Neuronal stem cell (in vitro differentiated cells): ENCODE measurements around the gene ABCA10. TPM values are rescaled to one million over a fixed set of nuclear protein-coding genes. Genes with fewer than 3 reads are reported as not detected.
"Not testable (repeated sequence)": the region's sequence is repeated elsewhere in the genome, so short reads cannot be mapped to it uniquely, and the experiment has no call there.

Experiments used
- DNase-seq: peaks from one replicate; pipeline ENCODE4 v3.0.0-alpha.2; 2013; ENCODE audit warnings: low spot score
- H2AFZ ChIP-seq: one replicate; pipeline ENCODE4 v1.6.1; 2013; ENCODE audit warnings: mild to moderate bottlenecking, low read length, inconsistent platforms
- H2AK5ac ChIP-seq: 2 replicates; pipeline ENCODE4 v1.6.1; 2013; ENCODE audit warnings: low read depth, mild to moderate bottlenecking, inconsistent platforms, low read length, moderate library complexity, mixed read lengths
- H2BK120ac ChIP-seq: 2 replicates; pipeline ENCODE4 v1.6.1; 2013; ENCODE audit warnings: low read depth, mild to moderate bottlenecking, inconsistent platforms, low read length, moderate library complexity, mixed read lengths
- H2BK12ac ChIP-seq: one replicate; pipeline ENCODE4 v1.6.1; 2013; ENCODE audit warnings: low read length, inconsistent platforms
- H2BK15ac ChIP-seq: 2 replicates; pipeline ENCODE4 v1.6.1; 2013; ENCODE audit warnings: mild to moderate bottlenecking, low read length, inconsistent platforms, mixed read lengths
- H2BK5ac ChIP-seq: one replicate; pipeline ENCODE4 v1.6.1; 2013; ENCODE audit warnings: inconsistent platforms, mild to moderate bottlenecking, low read length, moderate library complexity
- H3K14ac ChIP-seq: one replicate; pipeline ENCODE4 v1.6.1; 2013; ENCODE audit warnings: low read length, inconsistent platforms
- H3K18ac ChIP-seq: 2 replicates; pipeline ENCODE4 v1.6.1; 2013; ENCODE audit warnings: low read length, inconsistent platforms
- H3K23ac ChIP-seq: 2 replicates; pipeline ENCODE4 v1.6.1; 2013; ENCODE audit warnings: low read depth, mild to moderate bottlenecking, mixed read lengths, low read length, inconsistent platforms; ENCODE audit not compliant: poor library complexity
- H3K27ac ChIP-seq: replicated peaks from 3 replicates; pipeline ENCODE4 v1.5.1; 2013; ENCODE audit warnings: low read length, inconsistent platforms
- H3K27me3 ChIP-seq, 3 experiments: 2 replicates each; pipeline ENCODE4 v1.6.1; 2013; ENCODE audit warnings: low read length in 3 of 3, mild to moderate bottlenecking in 2 of 3, inconsistent platforms in 1 of 3, low read depth in 1 of 3, mixed read lengths in 1 of 3, moderate library complexity in 1 of 3; ENCODE audit not compliant: control insufficient read depth in 3 of 3, insufficient read depth in 3 of 3
- H3K36me3 ChIP-seq, 2 donors: replicated peaks in 1 of 2; 2 replicates each; pipeline ENCODE4 v1.6.1; 2013; ENCODE audit warnings: low read length in 2 of 2; ENCODE audit not compliant: control insufficient read depth in 2 of 2, insufficient read depth in 2 of 2
- H3K4ac ChIP-seq: 2 replicates; pipeline ENCODE4 v1.6.1; 2013; ENCODE audit warnings: inconsistent platforms, mild to moderate bottlenecking, low read length, moderate library complexity
- H3K4me1 ChIP-seq, 2 donors: 1 replicate in 1 of 2; 2 replicates in 1 of 2; pipeline ENCODE4 v1.6.1; 2013; ENCODE audit warnings: low read length in 2 of 2, low read depth in 1 of 2; ENCODE audit not compliant: control insufficient read depth in 2 of 2, insufficient read depth in 1 of 2
- H3K4me2 ChIP-seq: one replicate; pipeline ENCODE4 v1.6.1; 2013; ENCODE audit warnings: mild to moderate bottlenecking, low read length, inconsistent platforms; ENCODE audit not compliant: insufficient read depth, poor library complexity, severe bottlenecking
- H3K4me3 ChIP-seq, 2 donors: 2 replicates each; pipeline ENCODE4 v1.5.1; 2013; ENCODE audit warnings: low read length in 2 of 2, mild to moderate bottlenecking in 2 of 2, inconsistent platforms in 1 of 2, moderate library complexity in 1 of 2
- H3K79me1 ChIP-seq: one replicate; pipeline ENCODE4 v1.6.1; 2013; ENCODE audit warnings: low read depth, mild to moderate bottlenecking, inconsistent platforms, low read length, moderate library complexity
- H3K9ac ChIP-seq: one replicate; pipeline ENCODE4 v1.6.1; 2013; ENCODE audit warnings: mild to moderate bottlenecking, low read depth, low read length, inconsistent platforms; ENCODE audit not compliant: poor library complexity
- H3K9me3 ChIP-seq, 2 donors: replicated peaks in 1 of 2; 2 replicates each; pipeline versions ENCODE3 to v1.6.1; 2013; ENCODE audit warnings: low read length in 2 of 2, mild to moderate bottlenecking in 2 of 2, inconsistent platforms in 1 of 2, low read depth in 1 of 2, mixed read lengths in 1 of 2, moderate library complexity in 1 of 2; ENCODE audit not compliant: control insufficient read depth in 2 of 2, insufficient read depth in 1 of 2
- H4K8ac ChIP-seq: one replicate; pipeline ENCODE4 v1.6.1; 2013; ENCODE audit warnings: low read depth, mild to moderate bottlenecking, inconsistent platforms, low read length, moderate library complexity
- H4K91ac ChIP-seq: one replicate; pipeline ENCODE4 v1.6.1; 2013; ENCODE audit warnings: low read length, low read depth, mild to moderate bottlenecking, inconsistent platforms; ENCODE audit not compliant: poor library complexity
- WGBS, 2 donors: extraction: QIAGEN DNeasy Blood & Tissue Kit; methylation state at CpG; one replicate each; pipeline ENCODE4 v1.1.7; 2013; ENCODE audit warnings: missing lambda C conversion rate in 2 of 2, mixed read lengths in 1 of 2; ENCODE audit not compliant: insufficient read length in 2 of 2, insufficient replicate concordance in 1 of 2; ENCODE audit errors: extremely low coverage in 2 of 2; 5-methylcytosine and 5-hydroxymethylcytosine counted together
- polyA plus RNA-seq, 2 experiments: library from polyadenylated mRNA; stranded (reverse); fragments of 200-250 nt; gene quantifications; one replicate each; pipeline ENCODE4 v1.2.3, GENCODE V29; 2013

Gene ABCA10
- 0.03 TPM for polyA plus RNA-seq (2013, experiment 1 of 2)
- polyA plus RNA-seq (2013, experiment 2 of 2), result 0.07 TPM

- Histone ChIP-seq H4K91ac (no peak within 1 kb of the TSS), H3K18ac (no peak within 1 kb of the TSS), H3K79me1 (no peaks in the 10 kb centered on the region), H3K9ac (no peak within 1 kb of the TSS), H3K36me3 (no peaks in the 10 kb centered on the region), H3K4me3 (no peak within 1 kb of the TSS), H2BK15ac (no peak within 1 kb of the TSS), H3K23ac (no peak within 1 kb of the TSS), H2AK5ac (no peak within 1 kb of the TSS), H4K8ac (no peak within 1 kb of the TSS), H2BK12ac (no peak within 1 kb of the TSS), H3K27ac (no peak within 1 kb of the TSS), H3K14ac (no peak within 1 kb of the TSS), H2BK120ac (no peak within 1 kb of the TSS), H3K4me1 (peaks cover 0 to 4% of the 10 kb centered on the region in 2 donors), H3K9me3 (peaks cover 1 to 9% of the 10 kb centered on the region in 2 donors), H2AFZ (no peak within 1 kb of the TSS), H3K27me3 (no peaks in the 10 kb centered on the region), H3K4ac (no peak within 1 kb of the TSS), H2BK5ac (no peak within 1 kb of the TSS), H3K4me2 (no peak within 1 kb of the TSS)
- WGBS, 2 donors, result no CpG with 5 or more reads among the region's 1 CpG
- DNase-seq, result no peak
Measured at GRCh38 chr17:69228576-69228975, at the start of gene ABCA10. TSS of gene ABCA10 (minus strand) at chr17:69228824. CDS start at chr17:69225358, 3,466 bp downstream.

GRCh38 chr17:69276279-69276678 lies 47.7 kb upstream of the ABCA10 start:
- not testable (repeated sequence) for H4K8ac ChIP-seq, H3K18ac ChIP-seq, H3K79me1 ChIP-seq, H2BK120ac ChIP-seq, H3K4ac ChIP-seq, H2BK15ac ChIP-seq, H2BK5ac ChIP-seq, H3K27me3 ChIP-seq, H3K4me2 ChIP-seq, H2BK12ac ChIP-seq, H2AFZ ChIP-seq, H3K9me3 ChIP-seq, H3K4me1 ChIP-seq, H3K9ac ChIP-seq, H3K27ac ChIP-seq, H3K4me3 ChIP-seq, H2AK5ac ChIP-seq, H3K14ac ChIP-seq, DNase-seq, H4K91ac ChIP-seq, H3K23ac ChIP-seq
- peaks cover 0 to 14% of the 10 kb centered on the region in 2 donors for H3K36me3 ChIP-seq
- WGBS, 2 donors, result no CpG with 5 or more reads among the region's 4 CpGs

GRCh38 chr17:69275751-69276150 lies 47.1 kb upstream of the ABCA10 start:
- no peak overlapping the region for H3K4ac ChIP-seq
- H3K4me2 ChIP-seq, result no peak overlapping the region
- H3K4me1 ChIP-seq, result no peaks in the 10 kb centered on the region
- H3K4me3 ChIP-seq, result no peak overlapping the region
- no peak overlapping the region for H2BK12ac ChIP-seq
- H3K79me1 ChIP-seq, result no peaks in the 10 kb centered on the region
- H3K14ac ChIP-seq, result no peak overlapping the region
- H3K23ac ChIP-seq, result no peak overlapping the region
- H2AFZ ChIP-seq, result no peak overlapping the region
- no peak overlapping the region for H2BK5ac ChIP-seq
- DNase-seq, result no peak
- H3K9me3 ChIP-seq, result no peaks in the 10 kb centered on the region
- no peaks in the 10 kb centered on the region for H3K27me3 ChIP-seq
- H3K27ac ChIP-seq, result no peak overlapping the region
- no peak overlapping the region for H4K8ac ChIP-seq
- no peak overlapping the region for H2AK5ac ChIP-seq
- H3K9ac ChIP-seq, result no peak overlapping the region
- no peak overlapping the region for H2BK15ac ChIP-seq
- no peak overlapping the region for H3K18ac ChIP-seq
- no CpG with 5 or more reads among the region's 4 CpGs for WGBS, 2 donors
- no peak overlapping the region for H4K91ac ChIP-seq
- no peak overlapping the region for H2BK120ac ChIP-seq
- peaks cover 0 to 14% of the 10 kb centered on the region in 2 donors for H3K36me3 ChIP-seq

- Histone ChIP-seq H3K9ac (no peak overlapping the region), H3K4me3 (no peak overlapping the region), H3K18ac (no peak overlapping the region), H3K4me2 (no peak overlapping the region), H3K27me3 (no peaks in the 10 kb centered on the region), H3K23ac (no peak overlapping the region), H4K91ac (no peak overlapping the region), H2AFZ (no peak overlapping the region), H3K4ac (no peak overlapping the region), H2BK15ac (no peak overlapping the region), H3K27ac (no peak overlapping the region), H3K36me3 (peaks cover 0 to 3% of the 10 kb centered on the region in 2 donors), H3K9me3 (no peaks in the 10 kb centered on the region), H3K79me1 (no peaks in the 10 kb centered on the region), H3K4me1 (no peaks in the 10 kb centered on the region), H2AK5ac (no peak overlapping the region), H4K8ac (no peak overlapping the region), H2BK5ac (no peak overlapping the region), H2BK12ac (no peak overlapping the region), H2BK120ac (no peak overlapping the region), H3K14ac (no peak overlapping the region)
- no CpG with 5 or more reads among the region's 7 CpGs for WGBS, 2 donors
- no peak for DNase-seq
Measured at GRCh38 chr17:69271023-69271422, 42.4 kb upstream of the ABCA10 start.
